GM21360 (cell line): ENCODE data around the gene FNTB.

ENCODE experiments used
- ATAC-seq: cut with Tn5 transposase; IDR thresholded peaks from one replicate; pipeline ENCODE4 v1.9.1; 2021; ENCODE audit warnings: mild to moderate bottlenecking, moderate library complexity; ENCODE audit not compliant: unreplicated experiment

The FNTB gene

DNA sequence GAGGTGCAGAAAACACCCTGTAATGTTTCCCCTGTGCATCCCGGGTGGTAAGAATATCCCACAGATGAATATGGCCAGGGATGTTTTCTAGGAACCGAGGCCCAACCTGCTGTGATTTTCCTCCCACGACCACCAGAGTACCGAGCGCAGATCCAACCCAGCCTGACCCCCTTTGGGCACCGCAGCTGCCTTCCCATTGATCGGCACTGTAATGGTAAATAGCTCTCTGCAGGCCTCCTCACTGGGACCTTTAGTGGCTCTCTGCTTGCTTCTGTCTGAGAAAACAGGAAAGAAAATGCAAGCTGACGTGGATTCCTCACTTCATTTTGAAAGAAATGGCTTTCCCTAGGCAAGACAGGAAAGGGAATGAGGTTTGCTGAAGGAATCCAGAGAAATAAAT, 12.1 kb upstream of the FNTB start:
- no peak for ATAC-seq

DNA sequence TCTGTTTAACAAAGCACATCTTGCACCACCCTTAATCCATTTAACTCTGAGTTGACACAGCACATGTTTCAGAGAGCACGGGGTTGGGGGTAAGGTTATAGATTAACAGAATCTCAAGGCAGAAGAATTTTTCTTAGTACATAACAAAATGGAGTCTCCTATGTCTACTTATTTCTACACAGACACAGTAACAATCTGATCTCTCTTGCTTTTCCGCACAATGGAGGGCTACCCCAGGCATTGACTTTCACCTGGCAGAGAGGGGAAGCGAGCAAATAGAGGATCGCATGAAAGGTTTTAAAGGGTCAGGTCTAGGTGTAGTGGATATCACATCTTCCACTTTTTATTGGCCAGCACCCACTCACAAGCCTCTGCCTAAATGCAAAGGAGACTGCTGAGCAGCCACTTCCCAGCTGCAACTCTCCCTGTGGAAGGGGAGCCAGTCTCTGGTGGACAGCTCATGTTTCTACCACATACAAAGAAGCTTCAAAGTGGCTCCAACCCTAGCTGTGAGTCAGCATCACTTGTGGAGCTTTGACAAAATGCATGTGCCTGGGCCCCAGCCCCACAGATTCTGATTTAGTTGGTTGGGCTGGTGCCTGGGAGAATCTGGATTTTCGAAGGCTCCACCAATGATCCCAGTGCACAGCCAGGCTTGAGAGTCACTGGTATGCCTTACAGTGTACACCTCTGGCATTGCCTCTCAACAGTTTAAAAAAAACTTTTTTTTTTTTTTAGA, 7.2 kb upstream of the FNTB start:
- ATAC-seq = no peak

DNA sequence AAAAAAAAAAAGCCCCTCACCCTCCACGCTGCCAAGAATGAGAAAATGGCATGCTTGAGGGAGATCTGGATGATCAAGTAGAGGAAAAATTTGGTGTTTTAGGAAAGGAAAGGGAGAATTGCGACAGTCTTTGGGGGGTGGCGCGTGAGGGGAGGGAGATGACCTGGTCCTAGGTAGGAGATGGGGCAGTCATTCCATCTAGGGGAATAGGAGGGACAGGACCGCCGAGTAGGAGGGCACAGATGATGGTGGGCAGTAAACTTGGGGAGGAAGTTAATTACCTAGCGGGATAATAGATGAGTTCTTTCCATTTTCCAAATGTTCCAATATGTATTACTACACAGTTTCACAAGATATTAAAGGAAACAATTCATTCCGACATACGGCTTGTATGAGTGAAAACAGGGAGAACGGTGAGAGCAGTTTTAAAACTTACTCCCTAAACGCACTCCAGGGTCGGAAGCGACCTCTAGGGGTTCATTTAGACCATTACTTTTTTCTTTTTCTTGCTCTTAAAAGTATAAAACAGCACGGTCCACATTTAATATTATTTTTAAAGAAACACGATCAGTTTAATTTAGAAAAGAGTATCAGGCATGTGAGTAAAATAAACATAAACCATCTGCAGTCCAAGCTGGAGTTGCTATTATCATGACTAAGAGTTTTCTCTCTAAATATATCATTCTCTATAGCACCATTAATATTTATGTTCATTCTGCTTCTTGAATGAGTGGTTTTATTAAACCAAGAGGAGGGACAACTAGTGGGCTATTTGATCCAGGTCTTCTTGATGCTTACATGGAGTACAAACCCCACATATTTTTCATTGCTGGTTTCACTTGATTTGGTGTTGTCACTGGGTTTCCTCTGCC, 3.0 kb upstream of the FNTB start:
- ATAC-seq = no peak

DNA sequence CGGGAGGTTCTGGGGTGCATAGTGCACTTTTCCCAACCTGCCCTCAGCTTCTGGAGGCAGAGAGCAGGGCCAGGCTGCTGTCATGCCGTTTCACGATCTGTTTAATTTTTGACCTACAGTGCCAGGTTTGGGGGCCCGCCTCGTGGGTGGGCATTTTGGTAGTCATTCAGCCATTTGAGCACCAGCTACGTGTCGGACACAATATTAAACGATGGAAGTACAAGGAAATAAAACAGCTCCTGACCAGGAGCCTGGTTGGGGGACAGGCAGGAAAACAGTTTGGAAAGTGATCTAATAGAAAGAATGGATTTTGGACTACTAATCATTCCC, 708 bp downstream of the FNTB start:
- ATAC-seq = no peak

DNA sequence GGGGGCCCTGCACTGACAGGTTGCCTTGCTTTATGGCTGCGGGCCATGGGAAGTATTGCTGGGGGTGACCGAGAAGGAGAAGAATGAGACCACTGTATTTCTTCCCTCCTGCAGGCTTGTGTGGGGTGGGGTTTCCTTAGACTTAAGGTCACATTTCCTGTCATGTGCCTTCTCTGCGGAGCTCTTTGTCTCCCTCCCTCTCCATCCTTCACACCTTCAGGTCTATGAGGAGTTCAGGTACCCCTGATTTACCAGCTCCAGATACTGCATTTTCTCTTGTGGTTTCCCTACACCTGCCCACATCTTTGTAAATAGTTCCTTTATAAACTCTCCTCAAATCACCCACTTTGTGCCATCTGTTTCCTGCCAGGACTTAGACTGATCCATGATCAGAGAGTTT, 3.6 kb downstream of the FNTB start:
- ATAC-seq = no peak

DNA sequence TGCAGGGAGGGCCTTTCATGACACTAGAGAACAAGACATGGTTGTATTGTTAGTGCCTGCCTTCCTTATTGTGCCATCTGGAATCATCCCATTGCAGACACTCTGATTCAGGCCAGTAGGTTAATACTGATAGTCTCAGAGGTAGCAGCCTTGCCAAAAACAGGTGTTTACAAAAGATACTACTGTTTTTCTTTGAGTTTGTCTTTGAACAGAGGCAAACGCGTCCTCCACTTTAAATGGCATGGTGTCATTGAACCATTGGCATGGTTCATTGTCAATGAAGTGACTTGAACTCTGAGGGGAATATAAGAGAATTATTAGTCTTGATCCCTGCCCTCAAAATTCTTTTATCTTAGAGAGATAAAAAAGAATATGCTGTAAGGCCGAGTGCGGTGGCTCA, 4.2 kb downstream of the FNTB start:
- no peak for ATAC-seq

DNA sequence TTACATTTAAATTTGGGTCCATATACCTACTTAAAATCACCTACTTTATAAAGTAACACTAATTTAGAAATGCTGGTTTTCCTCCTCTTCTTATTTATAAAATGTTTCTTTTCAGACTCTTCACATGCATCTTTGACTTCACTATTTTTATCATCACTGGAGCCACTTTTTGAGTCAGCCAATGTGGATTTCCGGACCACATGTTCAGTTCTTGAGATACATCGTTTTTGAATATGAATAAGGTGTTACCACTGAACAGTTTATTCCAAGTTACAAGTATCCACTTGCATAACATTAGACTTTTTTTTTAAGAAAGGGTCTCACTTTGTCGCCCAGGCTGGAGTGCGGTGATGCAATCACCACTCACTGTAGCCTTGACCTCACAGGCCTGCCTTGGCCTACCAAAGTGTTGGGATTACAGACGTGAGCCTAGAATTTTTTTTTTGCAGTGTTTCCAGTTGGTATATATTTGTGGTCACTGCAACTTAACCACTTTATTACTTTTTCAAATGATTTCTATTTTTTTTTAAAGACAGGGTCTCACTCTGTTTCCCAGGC, 5.7 kb downstream of the FNTB start:
- ATAC-seq = no peak

DNA sequence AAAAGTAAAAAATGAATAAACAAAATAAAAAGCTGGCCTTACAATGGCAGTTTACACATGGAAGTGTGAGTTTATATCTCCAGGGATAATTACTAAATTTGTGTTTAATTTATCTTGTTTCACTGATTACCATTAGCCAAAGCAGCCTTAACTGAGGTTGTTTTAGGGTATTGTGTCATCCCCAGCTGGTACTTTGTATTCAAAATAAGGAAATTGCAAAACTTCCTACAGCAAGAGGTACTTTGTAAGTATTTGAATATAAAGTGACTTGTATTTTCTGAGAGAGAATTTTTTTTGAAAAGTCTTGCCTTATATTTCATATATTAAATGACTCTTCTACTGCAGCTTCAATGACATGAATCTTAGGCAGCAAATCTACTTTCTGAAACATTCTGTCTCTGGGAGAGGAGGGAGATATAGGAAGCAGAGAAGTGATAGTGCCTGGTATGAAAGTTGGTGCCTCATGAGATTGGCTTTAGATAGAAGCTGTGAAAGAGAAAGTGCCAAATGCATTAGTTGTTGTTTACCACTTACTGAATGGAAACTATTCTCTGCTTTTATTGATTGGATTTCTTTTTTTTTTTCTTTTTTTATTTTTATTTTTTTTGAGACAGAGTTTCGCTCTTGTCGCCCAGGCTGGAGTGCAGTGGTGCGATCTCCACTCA, 6.7 kb downstream of the FNTB start:
- ATAC-seq = no peak

DNA sequence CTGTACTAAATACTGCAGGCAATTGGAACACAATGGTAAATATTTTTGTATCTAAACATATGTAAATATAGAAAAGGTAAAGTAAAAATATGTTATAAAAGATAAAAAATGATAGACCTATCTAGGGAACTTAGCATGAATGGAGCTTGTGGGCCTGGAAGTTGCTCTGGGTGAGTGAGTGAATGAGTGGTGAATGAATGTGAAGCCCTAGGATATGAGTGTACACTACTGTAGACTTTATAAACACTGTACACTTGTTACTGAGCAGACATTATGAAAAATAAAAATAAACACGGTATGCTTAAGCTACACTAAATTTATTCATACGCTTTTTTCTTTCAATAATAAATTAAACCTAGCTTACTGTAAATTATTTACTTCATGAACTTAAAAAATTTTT, 7.8 kb downstream of the FNTB start:
- no peak for ATAC-seq

DNA sequence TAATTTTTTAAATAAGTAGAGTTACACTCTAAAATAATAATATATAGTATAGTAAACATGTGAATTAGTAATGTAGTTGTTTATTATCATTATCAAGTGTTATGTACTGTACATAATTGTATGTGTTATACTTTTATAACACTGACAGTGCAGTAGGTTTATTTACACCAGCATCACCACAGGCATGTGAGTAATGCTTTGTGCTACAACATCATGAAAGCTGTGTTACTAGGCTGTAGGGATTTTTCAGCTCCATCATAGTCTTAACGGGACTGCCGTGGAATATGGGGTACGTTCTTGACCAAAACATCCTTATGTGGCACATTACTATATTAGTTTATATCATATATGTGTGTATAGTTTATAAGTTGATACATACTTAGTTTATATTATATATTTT, 8.6 kb downstream of the FNTB start:
- ATAC-seq = no peak

DNA sequence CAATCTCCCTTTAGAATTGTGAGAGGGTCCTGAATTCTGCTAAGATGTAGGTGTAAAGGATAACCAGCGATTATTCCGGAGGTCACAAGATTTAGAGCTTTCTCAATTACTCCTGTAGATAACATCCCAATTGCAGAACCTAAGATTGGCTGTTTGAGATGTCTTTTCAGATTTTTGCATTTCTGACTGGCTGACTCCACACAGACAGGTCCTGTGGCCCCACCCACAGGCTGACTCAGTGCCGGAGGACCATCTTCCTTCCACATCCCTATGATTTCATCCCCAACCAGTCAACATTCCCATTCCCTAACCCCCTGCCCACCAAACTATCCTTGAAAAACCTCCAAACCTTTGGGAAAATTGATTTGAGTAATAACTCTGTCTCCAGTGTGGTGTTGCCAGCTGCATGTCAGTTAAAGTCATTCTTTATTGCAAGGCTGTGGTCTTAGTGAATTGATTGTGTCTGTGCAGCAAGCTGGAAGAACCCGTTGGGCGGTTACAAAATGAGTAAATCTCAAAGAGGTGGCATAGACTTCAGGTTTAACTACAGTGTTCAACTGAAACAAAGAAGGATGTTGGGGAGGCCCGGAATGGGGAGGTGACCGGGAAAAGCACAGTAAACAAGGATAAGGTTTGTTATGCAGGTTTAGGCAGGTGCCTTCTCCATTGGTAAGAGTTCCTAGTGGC, 10.6 kb downstream of the FNTB start:
- no peak for ATAC-seq

DNA sequence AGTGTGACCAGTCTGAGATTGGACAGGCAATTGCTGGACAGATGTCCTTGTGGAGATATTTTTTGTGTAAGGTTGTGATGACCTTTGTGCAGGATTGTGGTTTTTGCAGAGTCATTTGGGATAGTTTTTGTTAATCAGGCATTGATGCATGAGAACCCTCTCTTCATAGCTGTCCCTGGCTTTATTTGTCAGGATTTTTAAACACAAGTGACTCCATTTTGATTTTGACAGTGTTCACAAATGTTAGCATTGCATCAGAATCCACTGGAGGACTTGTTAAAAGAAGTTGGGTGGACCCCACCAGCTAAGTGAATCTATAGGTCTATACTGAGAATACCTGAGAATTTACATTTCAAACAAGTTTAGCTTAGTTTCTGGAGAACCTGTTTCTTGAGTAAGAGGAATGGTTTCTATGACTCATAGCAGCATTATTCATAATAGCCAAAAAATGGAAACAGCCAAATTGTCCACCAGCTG, 11.8 kb downstream of the FNTB start:
- ATAC-seq = no peak

DNA sequence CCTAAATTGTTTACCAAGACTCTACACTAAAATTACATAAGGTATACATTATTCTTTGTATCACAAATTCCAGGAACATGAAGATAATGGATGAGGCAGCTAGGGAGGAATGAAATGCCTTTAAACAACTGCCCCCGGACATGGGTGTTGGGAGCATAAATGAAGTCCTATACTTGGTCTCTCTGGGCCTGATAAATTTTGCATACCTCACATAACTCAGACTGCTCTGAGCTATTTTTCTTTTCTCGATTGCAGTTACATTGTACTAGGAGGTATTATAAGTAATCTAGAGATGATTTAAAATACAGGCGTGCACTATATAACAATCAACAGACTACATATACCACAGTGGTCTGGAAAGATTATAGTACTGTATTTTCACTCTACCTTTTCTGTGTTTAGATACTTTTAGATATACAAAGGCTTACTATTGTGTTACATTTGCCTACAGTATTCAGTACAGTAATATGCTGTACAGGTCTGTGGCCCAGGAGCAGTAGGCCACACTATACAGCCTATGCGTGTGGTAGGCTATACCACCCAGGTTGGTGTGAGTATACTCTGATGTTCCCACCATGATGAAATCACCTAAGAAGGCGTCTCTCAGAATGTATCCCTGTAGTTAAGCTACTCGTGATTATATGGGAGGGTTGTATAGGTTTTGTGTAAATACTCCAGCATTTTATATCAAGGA, 14.3 kb downstream of the FNTB start:
- no peak for ATAC-seq

DNA sequence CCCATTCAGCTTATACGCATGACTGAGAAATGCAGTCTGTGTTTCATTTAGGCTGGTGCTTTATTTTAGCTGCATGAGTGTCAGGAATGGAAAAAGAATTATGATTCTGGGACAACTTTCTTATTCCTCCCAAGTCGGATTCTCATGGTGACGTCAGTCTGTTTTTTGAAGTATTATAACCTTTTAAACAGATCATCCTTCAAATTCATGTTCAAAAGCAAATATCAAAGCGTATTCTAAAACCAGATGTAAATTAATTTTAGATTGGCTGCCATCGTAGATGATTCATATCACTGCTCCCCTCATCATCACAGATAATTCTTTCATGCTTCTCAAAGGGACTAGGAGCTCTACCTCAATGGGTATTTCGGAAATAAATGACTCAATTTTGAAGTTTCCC, 15.0 kb downstream of the FNTB start:
- no peak for ATAC-seq

DNA sequence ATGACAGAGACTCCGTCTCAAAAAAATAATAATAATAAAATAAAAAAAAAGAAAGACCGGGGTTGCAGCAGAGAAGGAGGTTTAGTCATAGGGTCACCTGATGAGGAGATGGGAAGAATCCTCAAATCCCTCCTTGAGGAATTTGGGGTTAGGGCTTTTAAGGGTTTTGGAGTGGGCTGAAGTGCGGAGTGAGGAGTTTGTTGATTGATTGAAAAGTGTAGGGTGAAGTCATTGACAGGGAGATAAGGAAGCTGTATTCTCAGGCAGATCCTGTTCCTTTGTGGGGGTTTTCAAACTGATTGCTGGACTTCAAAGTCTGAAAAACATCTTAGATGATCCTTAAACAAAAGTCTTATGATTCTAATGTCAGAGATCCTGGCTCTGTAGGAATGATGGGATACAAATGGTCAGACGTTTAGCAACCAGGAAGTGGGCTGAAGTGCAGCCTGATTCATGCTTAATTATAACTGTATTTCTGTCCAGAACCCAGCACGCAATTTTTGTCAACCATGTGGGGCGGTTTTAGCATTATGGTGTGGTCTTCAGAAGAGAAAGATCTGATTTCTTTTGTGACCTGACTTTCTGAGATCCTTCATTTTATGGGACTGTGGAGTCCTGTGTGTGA, 16.0 kb downstream of the FNTB start:
- ATAC-seq = no peak

DNA sequence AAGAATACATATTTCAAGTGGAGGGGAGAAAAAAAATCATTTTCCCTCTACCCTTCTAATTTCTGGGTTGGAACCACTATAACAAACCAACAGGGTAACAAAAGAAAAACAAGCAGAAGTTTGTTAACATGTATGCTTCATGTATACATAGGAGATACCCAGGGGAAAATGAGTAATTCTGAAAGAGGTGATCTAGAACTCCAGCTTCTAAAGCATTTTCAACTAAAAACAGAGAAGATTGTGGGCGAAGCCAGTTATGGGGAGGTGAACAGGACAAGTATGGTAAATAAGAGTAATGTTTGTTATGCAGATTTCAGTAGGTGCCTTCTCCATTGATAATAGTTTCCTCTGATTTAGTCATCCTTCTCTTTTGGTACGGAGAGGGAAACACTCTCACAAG, 16.7 kb downstream of the FNTB start:
- peak; percentile 71 for ATAC-seq

DNA sequence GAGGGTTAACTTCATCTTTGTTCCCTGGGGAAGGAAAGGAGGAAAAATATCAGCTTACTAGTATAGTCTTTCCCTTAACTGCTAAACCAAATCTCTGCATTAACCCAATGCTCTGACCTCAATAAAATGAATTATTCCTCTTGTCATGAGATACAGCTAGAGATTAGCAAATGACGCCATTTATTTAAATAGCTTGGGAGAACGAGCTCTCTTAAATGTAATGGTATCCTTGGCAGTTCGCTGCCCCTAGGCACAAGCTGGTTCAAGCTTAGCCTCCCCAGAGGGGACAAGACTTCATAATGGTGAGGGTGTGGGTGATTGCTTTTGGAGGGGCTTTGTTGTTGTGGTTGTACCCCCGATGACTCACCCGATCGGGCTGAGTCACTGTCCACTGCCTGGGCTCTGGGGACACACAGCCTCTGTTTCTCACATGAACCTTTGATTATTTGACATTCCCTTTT, 19.6 kb downstream of the FNTB start:
- no peak for ATAC-seq

DNA sequence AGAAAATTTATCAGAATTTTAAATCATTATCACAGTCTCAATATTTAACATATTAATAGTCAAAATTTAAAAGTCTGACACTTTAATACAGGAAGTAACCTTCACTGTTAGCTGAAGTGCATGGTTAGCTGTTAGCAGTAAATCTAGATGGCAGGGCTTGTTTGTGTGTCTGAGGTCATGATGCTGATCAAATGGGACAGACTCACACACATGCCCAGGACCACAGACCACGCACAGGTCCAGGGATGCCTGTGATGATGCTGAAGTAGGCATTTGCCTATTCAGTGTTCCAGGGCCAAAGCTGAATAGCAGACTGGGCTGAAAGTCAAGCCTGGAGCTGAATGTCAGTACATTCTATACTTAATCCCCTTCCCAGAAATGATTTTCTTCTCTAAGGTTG, 20.5 kb downstream of the FNTB start:
- ATAC-seq = no peak

DNA sequence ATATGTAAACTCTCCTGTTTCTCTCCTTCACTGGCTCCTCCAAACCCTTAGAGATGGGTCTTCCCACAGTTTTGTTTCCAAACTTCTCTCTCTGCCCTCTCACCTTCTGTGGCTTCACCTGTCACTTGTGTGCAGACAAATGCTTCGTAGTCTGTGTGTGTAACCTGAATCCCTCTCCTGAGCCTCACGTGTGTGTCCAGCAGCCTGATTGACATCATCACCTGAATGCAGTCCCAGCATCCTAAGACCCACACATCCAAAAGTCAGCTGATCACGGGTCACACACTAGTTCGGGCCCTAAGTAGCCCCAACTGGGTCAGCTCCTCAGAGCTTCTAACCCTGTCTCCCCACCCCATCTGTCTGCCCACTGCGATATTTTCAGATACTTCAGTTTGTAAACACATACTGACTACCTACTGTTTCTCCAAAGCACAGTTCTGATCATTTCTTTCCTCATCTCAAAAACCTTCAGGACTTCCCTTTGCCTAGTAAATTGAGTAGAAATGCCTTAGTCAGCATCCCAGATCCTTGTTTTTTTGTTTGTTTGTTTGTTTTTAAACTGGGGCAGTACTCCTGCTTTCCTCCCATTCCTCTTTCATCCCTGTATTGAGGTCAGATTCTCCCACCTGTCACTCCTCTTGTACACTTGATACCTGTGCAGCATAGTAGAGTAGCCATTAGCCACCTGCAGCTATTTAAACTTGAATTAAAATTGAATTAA, 23.7 kb downstream of the FNTB start:
- ATAC-seq = no peak
